HG02981 (cell line): Measurements from ENCODE around the gene CRTAP.
A peak's percentile ranks its signal among the peaks of the same experiment; 100 is the strongest.
"Not testable (repeated sequence)": the region's sequence is repeated elsewhere in the genome, so short reads cannot be mapped to it uniquely, and the experiment has no call there.

Experiments used
- ATAC-seq: cut with Tn5 transposase; IDR thresholded peaks from one replicate; pipeline ENCODE4 v1.9.1; 2021; ENCODE audit warnings: mild to moderate bottlenecking, moderate library complexity; ENCODE audit not compliant: unreplicated experiment

The CRTAP gene

DNA sequence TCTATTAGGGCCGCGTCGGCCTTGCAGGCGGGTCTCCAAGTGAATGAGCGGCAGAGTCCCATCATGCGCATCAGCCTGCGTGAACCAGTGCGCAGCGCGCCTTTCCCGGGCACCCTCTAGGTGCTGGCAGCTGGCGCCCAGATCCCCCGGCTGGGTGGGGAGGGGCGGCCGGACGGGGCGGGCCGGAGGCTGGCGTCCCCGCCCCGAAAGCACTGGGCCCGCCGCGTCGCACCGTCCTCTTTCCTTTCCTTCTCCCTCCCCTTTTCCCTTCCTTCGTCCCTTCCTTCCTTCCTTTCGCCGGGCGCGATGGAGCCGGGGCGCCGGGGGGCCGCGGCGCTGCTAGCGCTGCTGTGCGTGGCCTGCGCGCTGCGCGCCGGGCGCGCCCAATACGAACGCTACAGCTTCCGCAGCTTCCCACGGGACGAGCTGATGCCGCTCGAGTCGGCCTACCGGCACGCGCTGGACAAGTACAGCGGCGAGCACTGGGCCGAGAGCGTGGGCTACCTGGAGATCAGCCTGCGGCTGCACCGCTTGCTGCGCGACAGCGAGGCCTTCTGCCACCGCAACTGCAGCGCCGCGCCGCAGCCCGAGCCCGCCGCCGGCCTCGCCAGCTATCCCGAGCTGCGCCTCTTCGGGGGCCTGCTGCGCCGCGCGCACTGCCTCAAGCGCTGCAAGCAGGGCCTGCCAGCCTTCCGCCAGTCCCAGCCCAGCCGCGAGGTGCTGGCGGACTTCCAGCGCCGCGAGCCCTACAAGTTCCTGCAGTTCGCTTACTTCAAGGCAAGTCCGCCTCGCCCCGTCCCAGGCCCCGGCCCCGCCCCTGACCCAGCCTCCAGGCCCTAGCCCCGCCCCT is at the start of gene CRTAP:
CRTAP (plus strand) TSS at position 243 of the 850 bp plus-strand sequence; CDS start at position 307, 64 bp downstream.
- ATAC-seq: peak; percentile 85

DNA sequence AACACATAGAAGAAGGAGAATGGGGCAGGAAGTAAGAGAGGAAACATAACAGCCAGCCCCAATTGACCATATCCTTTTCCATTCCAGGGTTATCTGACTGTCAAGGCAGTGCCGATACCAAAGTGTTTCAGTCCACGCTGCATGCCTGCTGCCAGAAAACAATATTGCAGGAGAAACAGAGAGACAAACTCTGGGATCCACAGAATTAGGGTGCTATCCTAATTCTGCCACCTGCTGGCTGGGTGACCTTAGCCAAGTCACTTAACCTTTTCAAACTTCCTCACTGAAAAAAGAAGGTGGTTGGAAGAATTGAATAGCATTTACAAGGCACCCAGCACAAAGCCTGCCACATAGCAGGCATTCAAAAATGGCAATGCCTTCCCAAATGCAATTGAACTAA is 48.9 kb upstream of the CRTAP start:
- no peak for ATAC-seq

DNA sequence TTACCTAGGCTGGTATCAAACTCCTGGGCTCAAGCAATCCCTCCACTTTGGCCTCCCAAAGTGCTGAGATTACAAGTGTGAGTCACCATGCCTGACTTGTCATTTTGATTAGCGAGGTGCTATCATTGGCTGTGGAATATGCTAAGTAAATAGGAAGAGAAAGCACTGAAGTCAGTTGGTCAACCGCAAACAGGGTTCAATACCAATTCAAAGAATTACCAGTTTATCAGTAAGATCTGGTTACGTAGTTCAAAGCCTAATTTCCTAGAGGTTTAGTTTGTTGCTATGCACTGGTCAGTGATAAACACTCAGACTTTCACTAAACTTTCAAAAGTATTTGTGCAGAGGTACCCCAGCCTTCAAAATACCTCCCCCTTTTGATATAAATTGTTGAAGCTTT is 46.3 kb upstream of the CRTAP start:
- no peak for ATAC-seq

DNA sequence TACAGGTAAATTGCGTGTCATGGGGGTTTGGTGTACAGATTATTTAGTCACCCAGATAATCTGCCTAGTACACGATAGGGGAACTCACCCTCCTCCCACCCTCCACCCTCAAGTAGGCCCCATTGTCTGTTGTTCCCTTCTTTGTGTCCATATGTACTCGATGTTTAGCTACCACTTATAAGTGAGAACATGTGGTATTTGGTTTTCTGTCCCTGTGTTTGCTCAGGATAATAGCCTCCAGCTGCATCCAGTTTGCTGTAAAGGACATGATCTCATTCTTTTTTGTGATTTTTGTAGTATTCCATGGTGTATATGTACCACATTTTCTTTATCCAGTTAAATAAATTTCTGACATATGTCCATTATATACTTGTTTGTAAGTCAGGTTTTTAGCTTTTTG is 44.0 kb upstream of the CRTAP start:
- ATAC-seq: not testable (repeated sequence)

DNA sequence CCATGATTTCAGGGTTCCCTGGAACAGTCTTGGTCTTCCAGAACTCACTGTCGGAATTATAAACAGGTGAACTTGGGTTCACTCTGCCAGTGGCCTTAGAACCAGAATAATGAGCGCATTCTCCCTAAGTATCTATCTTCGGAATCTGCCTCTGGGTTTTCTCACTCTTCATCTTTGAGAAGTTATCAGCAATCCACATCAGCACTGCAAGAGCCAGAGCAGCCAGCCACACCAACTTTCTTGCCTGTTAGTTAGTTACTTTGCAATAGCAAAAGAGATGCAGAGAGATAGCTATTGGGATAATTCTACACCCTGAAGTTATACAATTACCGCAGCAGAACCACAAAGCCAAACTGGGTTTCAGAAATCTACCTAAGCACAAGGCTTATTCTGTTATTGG is 42.6 kb upstream of the CRTAP start:
- ATAC-seq: no peak

DNA sequence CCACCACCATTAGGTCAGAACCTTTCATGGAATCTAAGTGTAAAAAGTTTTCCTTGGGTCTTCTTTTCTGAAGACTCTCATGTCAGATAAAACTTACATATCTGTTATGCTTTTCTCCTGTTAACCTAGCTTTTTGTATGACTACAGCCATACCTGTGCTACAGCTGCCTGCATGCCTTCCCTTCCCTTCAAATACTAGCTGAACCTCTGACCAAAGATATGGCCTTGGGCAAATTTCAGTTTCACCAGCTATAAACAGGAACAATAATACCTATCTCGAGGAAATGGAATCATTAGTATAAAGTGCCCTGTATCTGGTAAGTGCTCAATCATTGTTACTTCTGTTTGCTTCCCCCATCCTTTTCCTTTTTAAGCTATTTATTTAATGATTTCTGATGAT is 41.9 kb upstream of the CRTAP start:
- no peak for ATAC-seq

DNA sequence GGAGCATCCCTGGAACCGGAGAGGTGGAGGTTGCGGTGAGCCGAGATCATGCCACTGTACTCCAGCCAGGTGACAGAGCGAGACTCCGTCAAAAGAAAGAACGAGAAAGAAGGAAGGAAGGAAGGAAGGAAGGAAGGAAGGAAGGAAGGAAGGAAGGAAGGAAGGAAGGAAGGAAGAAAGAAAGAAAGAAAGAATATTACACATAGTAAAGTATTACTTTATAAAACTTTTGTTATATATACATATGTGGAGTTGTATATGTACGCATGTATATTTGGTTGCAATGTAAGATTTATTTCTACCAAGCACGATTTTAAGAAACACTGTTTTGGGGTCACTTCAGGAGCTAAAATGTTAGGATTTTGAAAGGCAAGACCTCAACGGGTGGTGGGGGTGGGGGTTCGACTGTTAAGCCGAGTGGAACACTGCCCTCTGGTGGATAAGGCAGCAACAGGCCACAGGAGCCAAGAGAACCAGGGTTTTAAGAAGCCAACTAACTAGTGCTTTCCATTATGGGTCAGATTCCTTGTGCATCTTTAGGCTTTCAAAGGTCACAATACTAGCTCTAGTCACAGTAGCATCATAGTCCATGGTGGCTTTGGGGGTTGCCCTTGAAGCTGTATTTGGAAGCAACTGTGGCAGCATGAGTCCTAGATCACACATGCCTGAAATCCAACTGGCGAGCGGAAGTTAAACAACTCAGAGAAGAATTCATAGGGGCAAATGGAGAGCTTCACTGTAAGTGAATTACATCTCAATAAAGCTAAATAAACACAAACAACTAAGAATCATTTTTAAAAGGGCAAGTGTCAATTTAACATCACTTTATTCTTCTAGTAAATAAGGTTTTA is 39.4 kb upstream of the CRTAP start:
- no peak for ATAC-seq

DNA sequence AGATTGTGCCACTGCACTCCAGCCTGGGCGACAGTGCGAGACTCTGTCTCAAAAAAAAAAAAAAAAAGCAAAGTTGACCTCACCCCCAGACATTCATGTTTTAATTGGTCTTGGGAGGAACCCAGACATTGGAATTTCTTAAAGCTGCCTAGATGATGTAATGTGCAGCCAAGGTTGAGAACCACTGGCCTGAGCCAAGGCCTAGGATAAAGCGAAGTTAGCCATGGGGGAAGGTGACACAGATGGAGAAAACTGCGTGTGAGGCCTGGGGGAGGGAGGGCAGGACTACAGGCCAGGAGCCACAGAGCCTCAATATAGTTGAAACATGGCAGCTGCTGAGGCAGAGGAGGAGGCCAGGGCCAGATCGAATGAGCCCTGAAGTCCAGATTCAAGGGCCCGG is 37.8 kb upstream of the CRTAP start:
- no peak for ATAC-seq

DNA sequence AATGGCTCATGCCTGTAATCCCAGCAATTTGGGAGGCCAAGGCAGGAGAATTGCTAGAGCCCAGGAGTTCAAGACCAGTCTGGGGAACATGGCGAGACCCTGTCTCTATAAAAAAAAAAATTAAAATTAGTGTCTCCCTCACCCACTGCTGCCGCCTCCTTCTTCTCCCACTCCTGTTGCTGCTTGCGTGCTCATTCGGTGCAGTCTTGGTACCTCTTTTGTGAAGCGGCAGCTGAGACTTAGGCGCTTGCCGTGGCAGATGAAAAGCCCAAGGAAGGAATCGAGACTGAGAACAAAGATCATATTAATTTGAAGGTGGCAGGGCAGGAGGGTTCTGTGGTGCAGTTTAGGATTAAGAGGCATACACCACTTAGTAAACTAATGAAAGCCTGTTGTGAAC is 36.9 kb upstream of the CRTAP start:
- no peak for ATAC-seq

DNA sequence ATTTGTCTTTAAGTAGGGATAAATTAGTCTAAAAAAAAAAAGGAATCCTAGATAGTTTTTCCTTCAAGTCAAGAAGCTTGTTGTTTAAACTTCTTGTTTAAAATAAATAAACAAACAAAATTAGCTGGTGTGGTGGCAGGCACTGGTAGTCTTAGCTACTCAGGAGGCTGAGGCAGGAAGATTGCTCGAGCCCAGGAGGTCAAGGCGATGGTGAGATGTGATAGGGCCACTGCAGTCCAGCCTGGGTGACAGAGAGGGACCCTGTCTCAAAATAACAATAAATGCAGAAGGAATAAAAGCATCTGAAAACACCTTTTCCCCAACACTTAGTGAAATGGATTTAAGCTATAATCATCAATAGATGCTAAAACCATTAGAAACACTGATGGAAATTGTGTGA is 35.8 kb upstream of the CRTAP start:
- ATAC-seq: no peak

DNA sequence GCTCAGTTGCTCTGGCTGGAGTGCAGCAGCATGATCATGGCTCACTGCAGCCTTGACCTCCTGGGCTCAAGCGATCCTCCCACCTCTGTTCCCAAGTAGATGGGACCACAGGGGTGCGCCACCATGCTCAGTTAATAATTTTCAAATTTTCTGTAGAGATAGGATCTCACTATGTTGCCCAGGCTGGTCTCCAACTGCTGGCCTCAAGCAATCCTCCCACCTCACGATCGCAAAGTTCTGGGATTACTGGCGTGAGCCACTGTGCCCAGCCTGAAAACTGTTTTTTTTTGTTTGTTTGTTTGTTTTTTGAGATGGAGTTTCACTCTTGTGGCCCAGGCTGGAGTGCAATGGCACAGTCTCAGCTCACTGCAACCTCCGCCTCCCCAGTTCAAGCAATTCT is 34.0 kb upstream of the CRTAP start:
- ATAC-seq: not testable (repeated sequence)

DNA sequence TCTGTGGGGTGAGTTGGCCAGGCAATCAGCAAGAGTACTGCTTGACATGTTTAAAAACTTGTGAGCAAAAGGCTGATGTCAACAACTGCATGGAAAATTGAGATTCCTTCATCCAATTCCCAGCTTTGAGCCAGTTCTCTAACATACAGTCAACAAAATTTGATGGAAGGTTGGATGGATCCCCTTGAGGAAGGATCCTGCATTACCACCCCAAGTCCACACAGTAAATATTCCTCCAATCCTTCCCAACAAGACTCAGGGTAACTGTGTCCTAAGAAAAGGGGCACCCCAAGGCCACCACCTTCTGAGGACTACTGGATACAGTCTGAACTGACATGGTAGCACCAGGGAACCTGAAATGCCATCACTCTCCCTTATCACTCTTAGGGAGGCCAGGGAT is 32.0 kb upstream of the CRTAP start:
- no peak for ATAC-seq

DNA sequence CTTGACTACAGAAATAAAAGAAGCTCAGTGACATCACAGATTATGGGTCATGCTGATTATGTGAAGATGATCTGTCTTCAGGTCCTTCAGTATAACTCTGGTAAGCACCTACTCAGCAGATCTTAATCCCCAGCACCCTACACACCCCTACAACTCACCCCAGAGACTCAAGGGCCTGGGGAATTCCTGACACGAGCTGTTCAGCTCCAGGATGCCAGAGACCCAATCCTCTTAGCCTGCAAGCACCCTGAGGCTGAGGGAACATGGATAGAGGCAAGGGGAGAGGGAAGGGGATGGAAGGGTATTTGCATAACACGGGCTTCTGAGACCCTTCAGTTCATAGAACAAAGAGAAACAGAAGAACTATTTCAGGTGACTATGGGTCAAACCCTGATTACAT is 29.9 kb upstream of the CRTAP start:
- no peak for ATAC-seq

DNA sequence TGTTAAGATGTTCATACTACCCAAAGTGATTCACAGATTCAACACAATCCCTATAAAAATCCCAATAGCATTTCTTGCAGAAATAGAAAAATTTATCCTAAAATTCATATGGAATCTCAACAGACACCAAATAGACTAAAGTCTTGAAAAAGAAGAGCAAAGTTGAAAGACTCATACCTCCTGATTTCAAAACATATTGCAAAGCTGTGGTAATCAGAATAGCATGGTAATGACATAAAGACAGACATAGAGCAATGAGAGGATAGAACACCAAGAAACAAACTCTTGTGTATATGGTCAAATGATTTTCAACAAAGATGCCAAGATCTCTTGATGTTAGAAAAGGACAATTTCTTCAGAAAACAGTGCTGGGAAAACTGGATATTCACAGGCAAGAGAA is 25.1 kb upstream of the CRTAP start:
- ATAC-seq: no peak

DNA sequence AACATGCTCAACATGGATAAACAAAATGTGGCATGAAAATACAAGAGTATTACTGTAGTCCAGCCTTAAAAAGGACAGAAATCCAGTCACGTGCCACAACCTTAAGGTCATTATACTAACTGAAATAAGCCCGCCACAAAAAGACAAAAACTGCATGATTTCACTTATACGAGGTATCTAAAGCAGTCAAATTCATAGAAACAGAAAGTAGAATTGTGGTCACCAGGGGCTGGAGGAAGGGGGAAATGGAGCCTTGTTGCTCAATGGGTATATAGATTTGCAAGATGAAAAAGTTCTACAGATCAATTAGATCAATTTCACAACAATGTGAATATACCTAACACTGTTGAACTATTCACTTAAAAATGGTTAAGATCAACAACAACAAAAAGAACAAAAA is 24.3 kb upstream of the CRTAP start:
- peak; percentile 94 for ATAC-seq

DNA sequence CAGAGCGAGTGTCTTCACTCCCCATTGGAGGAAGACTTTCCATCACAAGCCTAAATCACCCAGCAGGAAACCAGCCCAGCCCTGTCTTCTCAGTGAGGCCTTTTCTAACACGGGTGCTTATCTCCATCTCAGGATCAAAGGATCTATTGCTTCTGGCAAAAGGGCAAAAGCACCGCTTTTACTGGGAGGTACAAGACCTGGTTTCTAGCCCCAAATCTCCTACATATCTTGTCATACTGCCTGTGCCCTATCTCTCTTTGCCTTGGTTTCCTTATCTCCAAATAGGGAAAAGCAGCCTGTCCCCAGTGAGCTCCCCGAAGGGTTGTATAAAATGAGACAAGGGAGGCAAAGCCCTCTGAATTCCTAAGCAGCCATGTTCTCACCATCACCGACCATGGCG is 22.1 kb upstream of the CRTAP start:
- no peak for ATAC-seq

DNA sequence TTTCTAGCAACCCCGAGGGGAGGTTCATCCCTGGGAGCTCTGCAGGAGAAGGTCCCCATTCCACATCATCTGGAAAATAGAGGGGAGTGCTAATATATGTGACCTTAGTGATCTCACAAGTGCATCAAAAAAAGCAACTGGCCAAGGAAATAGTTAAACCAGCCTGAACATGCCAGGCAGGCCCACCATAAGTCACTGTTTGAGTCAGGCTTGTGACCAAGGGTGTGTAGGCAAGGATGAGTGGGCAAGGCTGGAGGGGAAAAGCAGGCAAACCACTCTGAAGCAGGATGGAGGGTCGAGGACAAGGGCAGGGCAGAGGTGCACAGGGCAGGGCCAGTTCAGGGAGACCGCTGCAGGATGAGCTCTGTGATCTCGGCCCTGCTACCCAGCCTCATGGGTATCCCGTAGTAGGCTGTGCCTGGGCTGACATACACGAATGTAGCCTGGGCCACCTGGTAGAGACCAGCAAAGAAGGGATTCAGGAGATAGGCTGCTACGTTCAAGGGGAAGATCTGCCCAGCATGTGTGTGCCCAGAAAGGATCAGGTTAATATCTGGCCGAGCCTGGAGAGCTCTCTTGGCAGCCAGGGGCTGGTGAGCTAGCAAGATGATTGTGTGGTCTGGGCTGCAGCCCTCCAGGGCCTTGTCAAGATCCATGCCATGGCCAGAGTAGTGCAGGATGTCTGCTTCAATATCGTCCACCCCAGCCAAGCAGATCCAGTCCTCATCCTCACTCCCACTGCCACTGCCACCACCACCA is 21.1 kb upstream of the CRTAP start:
- no peak for ATAC-seq

DNA sequence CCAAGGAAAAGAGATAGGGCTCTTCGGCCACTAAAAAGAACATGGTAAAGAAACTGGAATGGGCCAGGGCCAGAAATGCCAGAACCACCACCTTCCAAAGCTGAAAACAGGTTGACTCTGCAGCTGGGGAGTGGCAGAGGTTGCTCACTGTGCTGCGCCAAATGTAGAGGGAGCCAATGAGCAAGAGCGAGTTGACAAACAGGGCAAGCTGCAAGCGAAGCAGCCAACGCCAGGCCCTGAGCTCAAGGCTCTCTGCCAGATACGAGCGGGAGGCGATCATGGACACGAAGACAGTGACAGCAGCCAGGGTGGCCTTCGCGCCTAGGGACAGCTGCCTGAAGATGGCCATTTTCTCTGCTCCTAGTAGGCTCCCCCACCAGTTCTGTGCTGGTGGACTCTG is 20.0 kb upstream of the CRTAP start:
- ATAC-seq: no peak

DNA sequence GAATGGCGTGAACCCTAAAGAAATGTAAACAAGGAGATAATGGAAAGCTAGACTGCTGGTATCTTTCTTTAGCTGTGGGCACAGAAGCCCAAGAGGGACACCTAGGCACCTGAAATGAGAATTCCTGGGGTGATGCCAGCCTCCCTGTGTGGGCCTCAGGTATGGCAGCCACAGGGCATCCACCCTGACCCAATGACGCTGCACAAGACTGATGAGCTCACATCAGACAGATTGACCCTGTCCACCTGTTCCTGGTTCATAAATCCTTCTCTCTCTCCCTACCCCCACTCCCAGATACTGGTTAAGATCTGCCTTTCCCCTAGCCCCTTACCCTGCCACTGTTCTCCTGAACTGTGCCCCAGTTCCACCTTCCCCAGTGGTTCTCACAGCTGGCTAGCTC is 18.4 kb upstream of the CRTAP start:
- no peak for ATAC-seq

DNA sequence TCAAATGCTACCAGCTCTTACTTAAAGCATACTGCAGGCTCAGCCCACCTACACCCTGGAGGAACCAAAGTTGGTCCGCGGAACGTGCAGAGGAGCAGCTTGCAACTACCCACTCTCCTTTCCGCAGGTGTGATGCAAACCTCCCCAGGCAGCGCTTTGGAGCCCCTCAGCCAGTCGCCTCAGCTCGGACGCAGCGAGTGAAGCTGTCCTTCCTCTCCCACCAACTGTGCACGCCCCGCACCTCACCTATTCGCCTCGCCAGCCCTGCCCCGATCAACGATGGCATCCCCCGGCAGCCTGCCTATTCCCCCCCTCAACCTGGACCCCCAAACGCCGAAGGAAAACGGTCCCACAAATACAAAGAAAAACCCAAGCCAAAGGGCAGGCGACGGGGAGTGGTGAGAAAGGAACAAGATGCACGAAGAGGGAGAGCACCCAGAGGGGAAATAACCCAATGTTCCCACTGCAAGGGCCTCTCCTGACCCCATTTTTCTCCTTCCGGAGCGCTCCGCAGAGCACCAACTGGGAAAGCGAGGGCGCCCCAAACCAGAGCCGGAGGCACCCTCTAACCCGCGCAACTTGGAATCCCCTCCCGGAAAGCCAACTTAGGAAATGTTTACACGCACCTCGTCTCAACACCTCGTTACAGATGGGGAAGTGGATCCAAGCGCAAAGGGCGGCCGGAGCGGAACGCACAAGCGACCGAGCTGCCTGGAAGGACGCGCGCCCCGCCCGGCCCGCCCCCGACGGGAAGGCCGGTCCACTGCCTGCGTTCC is 17.5 kb upstream of the CRTAP start:
- ATAC-seq: peak; percentile 45
